IMR-90 (cell line): Measurements from ENCODE around the gene FRMD3. TPM values are rescaled to one million over a fixed set of nuclear protein-coding genes. Genes with fewer than 3 reads are reported as not detected.

Experiments
- ATAC-seq: fragments of 200-7000 bp; cut with Tn5 transposase; 2 replicates; pipeline ENCODE4 v1.9.1; 2020; ENCODE audit warnings: low read depth, mild to moderate bottlenecking, moderate library complexity
- BruUV-seq: library from RNA; stranded (reverse); fragments of 400-500 nt; replicated peaks from 2 replicates; lab custom pipeline; 2021; lab: Mats Ljungman, UMichigan
- CTCF ChIA-PET: fragments of 300-600 bp; formaldehyde crosslinking; extraction: SDS; loops from one replicate; lab custom pipeline; 2021; ENCODE audit warnings: antibody characterized with exemption; lab: Yijun Ruan, JAX
- POLR2A ChIA-PET: fragments of 300-600 bp; sonication (Branson Sonifier 250); formaldehyde crosslinking; loops from one replicate; lab custom pipeline; 2022; ENCODE audit warnings: antibody characterized with exemption; ENCODE audit not compliant: unreplicated experiment; lab: Charles Lee
- DNase-seq: peaks from one replicate; pipeline ENCODE4 v3.0.0; 2013
- H2AFZ ChIP-seq: replicated peaks from 2 replicates; pipeline ENCODE3; 2013; ENCODE audit warnings: low read length, mild to moderate bottlenecking; ENCODE audit not compliant: poor library complexity
- H2AK5ac ChIP-seq: 2 replicates; pipeline ENCODE4 v1.6.1; 2013; ENCODE audit warnings: low read depth, low read length, inconsistent platforms
- H2AK9ac ChIP-seq: replicated peaks from 2 replicates; pipeline ENCODE3; 2013; ENCODE audit warnings: mild to moderate bottlenecking, low read depth, low read length, moderate library complexity; ENCODE audit not compliant: poor library complexity
- H2BK120ac ChIP-seq: 2 replicates; pipeline ENCODE4 v1.6.1; 2013; ENCODE audit warnings: low read depth, low read length, inconsistent platforms
- H2BK15ac ChIP-seq: 3 replicates; pipeline ENCODE4 v1.6.1; 2013; ENCODE audit warnings: low read depth, low read length, inconsistent platforms
- H2BK20ac ChIP-seq: 2 replicates; pipeline ENCODE4 v1.6.1; 2013; ENCODE audit warnings: low read depth, mild to moderate bottlenecking, inconsistent platforms, low read length, moderate library complexity
- H2BK5ac ChIP-seq: 2 replicates; pipeline ENCODE4 v1.6.1; 2013; ENCODE audit warnings: mild to moderate bottlenecking, low read depth, low read length, inconsistent platforms; ENCODE audit not compliant: poor library complexity, severe bottlenecking
- H3K14ac ChIP-seq: replicated peaks from 2 replicates; pipeline ENCODE4 v1.6.1; 2013; ENCODE audit warnings: low read depth, low read length, inconsistent platforms
- H3K18ac ChIP-seq: 2 replicates; pipeline ENCODE4 v1.6.1; 2013; ENCODE audit warnings: low read depth, low read length, control low read depth
- H3K23ac ChIP-seq: 2 replicates; pipeline ENCODE4 v1.6.1; 2013; ENCODE audit warnings: low read depth, low read length, inconsistent platforms
- H3K27ac ChIP-seq: 2 replicates; pipeline ENCODE4 v1.5.1; 2013; ENCODE audit warnings: mild to moderate bottlenecking, control low read depth, low read length; ENCODE audit not compliant: insufficient read depth
- H3K27me3 ChIP-seq: 2 replicates; pipeline ENCODE4 v1.6.1; 2013; ENCODE audit warnings: low read length; ENCODE audit not compliant: control insufficient read depth, insufficient read depth
- H3K36me3 ChIP-seq: 2 replicates; pipeline ENCODE4 v1.6.1; 2013; ENCODE audit warnings: low read length, mixed read lengths; ENCODE audit not compliant: control insufficient read depth, insufficient read depth
- H3K4ac ChIP-seq: 2 replicates; pipeline ENCODE4 v1.6.1; 2013; ENCODE audit warnings: low read depth, low read length, inconsistent platforms
- H3K4me1 ChIP-seq: 2 replicates; pipeline ENCODE4 v1.6.1; 2013; ENCODE audit warnings: low read length, mixed read lengths; ENCODE audit not compliant: control insufficient read depth, insufficient read depth
- H3K4me2 ChIP-seq: 2 replicates; pipeline ENCODE4 v1.6.1; 2013; ENCODE audit warnings: low read depth, mild to moderate bottlenecking, control low read depth, low read length, moderate library complexity
- H3K4me3 ChIP-seq: 2 replicates; pipeline ENCODE4 v1.5.1; 2013; ENCODE audit warnings: low read depth, mild to moderate bottlenecking, control low read depth, low read length, moderate library complexity; ENCODE audit not compliant: insufficient read depth
- H3K56ac ChIP-seq: 2 replicates; pipeline ENCODE4 v1.6.1; 2013; ENCODE audit warnings: low read length, inconsistent platforms; ENCODE audit not compliant: insufficient read depth; ENCODE audit errors: extremely low read depth
- H3K79me1 ChIP-seq, 2 experiments: 2 replicates each; pipeline ENCODE4 v1.6.1; 2013; ENCODE audit warnings: low read length in 2 of 2, inconsistent platforms in 1 of 2, low read depth in 1 of 2
- H3K9ac ChIP-seq: 2 replicates; pipeline ENCODE4 v1.6.1; 2013; ENCODE audit warnings: low read depth, low read length, control low read depth
- H3K9me1 ChIP-seq: 2 replicates; pipeline ENCODE4 v1.6.1; 2013; ENCODE audit warnings: low read length, inconsistent platforms; ENCODE audit not compliant: insufficient read depth
- H3K9me3 ChIP-seq: 2 replicates; pipeline ENCODE4 v1.6.1; 2013; ENCODE audit warnings: low read length; ENCODE audit not compliant: control insufficient read depth, insufficient read depth
- H4K20me1 ChIP-seq: 2 replicates; pipeline ENCODE4 v1.6.1; 2013; ENCODE audit warnings: low read length, inconsistent platforms; ENCODE audit not compliant: insufficient read depth
- H4K5ac ChIP-seq: 2 replicates; pipeline ENCODE4 v1.6.1; 2013; ENCODE audit warnings: mild to moderate bottlenecking, low read depth, low read length, control low read depth
- H4K8ac ChIP-seq, 2 experiments: 2 replicates each; pipeline ENCODE4 v1.6.1; 2013; ENCODE audit warnings: low read depth in 2 of 2, low read length in 2 of 2, control low read depth in 1 of 2, inconsistent platforms in 1 of 2
- H4K91ac ChIP-seq: 2 replicates; pipeline ENCODE4 v1.6.1; 2013; ENCODE audit warnings: low read depth, low read length, inconsistent platforms; ENCODE audit not compliant: insufficient read depth
- BHLHE40 ChIP-seq: fragments of 150-350 bp; IDR thresholded peaks from 2 replicates; pipeline ENCODE4 v1.6.1; 2016; ENCODE audit warnings: mild to moderate bottlenecking, low read depth, low read length
- CHD1 ChIP-seq: IDR thresholded peaks from 2 replicates; pipeline ENCODE4 v1.6.1; 2012; ENCODE audit warnings: low read depth, low read length, improper control_type of control experiment
- FOS ChIP-seq: fragments of 150-350 bp; IDR thresholded peaks from 2 replicates; pipeline ENCODE4 v1.6.1; 2016; ENCODE audit warnings: low read depth, low read length
- MAFK ChIP-seq: IDR thresholded peaks from 2 replicates; pipeline ENCODE4 v1.6.1; 2012; ENCODE audit warnings: low read depth, low read length, improper control_type of control experiment
- MAZ ChIP-seq: IDR thresholded peaks from 2 replicates; pipeline ENCODE4 v1.6.1; 2012; ENCODE audit warnings: low read depth, mild to moderate bottlenecking, low read length, improper control_type of control experiment, moderate library complexity, borderline replicate concordance
- MXI1 ChIP-seq: IDR thresholded peaks from 2 replicates; pipeline ENCODE4 v1.6.1; 2012; ENCODE audit warnings: low read depth, mild to moderate bottlenecking, low read length, moderate library complexity, borderline replicate concordance
- NFE2L2 ChIP-seq: fragments of 150-350 bp; IDR thresholded peaks from 2 replicates; pipeline ENCODE4 v1.6.1; 2016; ENCODE audit warnings: low read depth, mild to moderate bottlenecking, low read length
- RAD21 ChIP-seq: IDR thresholded peaks from 2 replicates; pipeline ENCODE4 v1.6.1; 2012; ENCODE audit warnings: low read length, improper control_type of control experiment
- SMC3 ChIP-seq: fragments of 150-350 bp; IDR thresholded peaks from 2 replicates; pipeline ENCODE4 v1.6.1; 2016; ENCODE audit warnings: low read depth, mild to moderate bottlenecking, antibody characterized with exemption, low read length, moderate library complexity
- WGBS, 2 experiments: methylation state at CpG; one replicate each; pipeline versions ENCODE4 v1.1.5 to v1.1.7; 2013; ENCODE audit warnings: missing lambda C conversion rate in 2 of 2; ENCODE audit not compliant: insufficient read length in 1 of 2; ENCODE audit errors: extremely low coverage in 2 of 2; 5-methylcytosine and 5-hydroxymethylcytosine counted together
- dilution Hi-C: fragments of 300-500 bp; cut with HindIII; formaldehyde crosslinking; loops from one replicate; pipeline ENCODE4 v1.14.3; 2018; ENCODE audit warnings: low sequenced_read_pairs; ENCODE audit not compliant: unreplicated experiment
- in situ Hi-C: fragments of 300-500 bp; cut with MboI; formaldehyde crosslinking; loops from 3 replicates; pipeline ENCODE4 v1.14.3; 2019; ENCODE audit warnings: low sequenced_read_pairs, inconsistent platforms, mixed read lengths
- intact Hi-C: fragments of 100-400 bp; cut with micrococcal nuclease; formaldehyde crosslinking; loops from 2 replicates; pipeline ENCODE4 v1.10.0; 2022
- polyA plus RNA-seq, 3 experiments: library from polyadenylated mRNA; depleted of rRNA; stranded (reverse); fragments of >200 nt; gene quantifications; 2 replicates each; pipeline ENCODE4 v1.2.3, GENCODE V29; 2012; ENCODE audit warnings: low replicate concordance in 1 of 3
- total RNA-seq: library from RNA; depleted of rRNA; stranded (reverse); fragments of >200 nt; gene quantifications from 2 replicates; pipeline ENCODE4 v1.2.3, GENCODE V29; 2012
- TF ChIP-seq, protein P1 (sequence below): fragments of 150-350 bp; IDR thresholded peaks from 2 replicates; pipeline ENCODE4 v1.6.1; 2016; ENCODE audit warnings: low read depth, mild to moderate bottlenecking, low read length, moderate library complexity, borderline replicate concordance
- TF ChIP-seq, protein P2 (sequence below): conservative IDR thresholded peaks from 2 replicates; pipeline ENCODE4 v1.5.1; 2012; ENCODE audit warnings: mild to moderate bottlenecking, low read depth, low read length, improper control_type of control experiment
- TF ChIP-seq, protein P3 (sequence below): fragments of 150-350 bp; IDR thresholded peaks from 2 replicates; pipeline ENCODE4 v1.6.1; 2017; ENCODE audit warnings: mild to moderate bottlenecking, antibody characterized with exemption, low read length, low read depth

The FRMD3 gene
- total and polyA plus RNA-seq, 2 of the 4 experiments (the other 2 are of a cell fraction) = 0.02 to 0.18 TPM

DNA sequence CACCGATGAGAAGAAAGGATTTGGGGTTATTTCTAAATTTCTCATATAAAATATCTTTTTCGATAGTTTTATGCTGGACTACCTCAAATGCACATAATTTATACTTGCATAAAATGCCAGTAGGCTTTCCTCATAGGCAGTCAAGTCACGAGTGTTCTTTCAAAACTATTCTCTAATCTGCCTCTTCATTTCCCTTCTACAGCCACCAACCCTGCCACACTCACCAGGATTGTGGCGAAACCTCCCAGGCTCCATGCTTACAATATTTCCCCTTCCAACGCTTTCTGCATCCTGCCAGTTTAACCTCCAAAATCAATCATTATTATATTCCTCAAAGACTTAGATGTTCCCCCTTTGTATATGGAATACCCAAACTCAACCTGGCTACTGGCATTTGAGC, 65.4 kb downstream of the FRMD3 start:
- dilution Hi-C loops = no loop called here
- CTCF ChIA-PET = no interaction called here
- ATAC-seq = no peak

More for the DNA sequence above, 65.4 kb downstream of the FRMD3 start:
- Histone ChIP-seq H2AFZ (no peak overlapping the region), H3K4me1 (no peaks in the 10 kb centered on the region), H3K27ac (no peak overlapping the region), H4K20me1 (no peaks in the 10 kb centered on the region), H4K8ac (no peak overlapping the region), H3K14ac (no peak overlapping the region), H3K9ac (no peak overlapping the region), H4K5ac (no peak overlapping the region), H3K9me3 (no peaks in the 10 kb centered on the region), H2AK5ac (no peak overlapping the region), H3K18ac (no peak overlapping the region), H2BK5ac (no peak overlapping the region), H3K27me3 (no peaks in the 10 kb centered on the region), H2BK120ac (no peak overlapping the region), H3K36me3 (no peaks in the 10 kb centered on the region), H2BK15ac (no peak overlapping the region), H4K91ac (no peak overlapping the region), H3K9me1 (no peaks in the 10 kb centered on the region), H3K56ac (no peak overlapping the region), H2AK9ac (no peak overlapping the region), H2BK20ac (no peak overlapping the region), H3K4me2 (no peak overlapping the region), H3K23ac (no peak overlapping the region), H3K79me1 (no peaks in the 10 kb centered on the region), H3K4ac (no peak overlapping the region), H3K4me3 (no peak overlapping the region)
- TF ChIP-seq, protein P1, sequence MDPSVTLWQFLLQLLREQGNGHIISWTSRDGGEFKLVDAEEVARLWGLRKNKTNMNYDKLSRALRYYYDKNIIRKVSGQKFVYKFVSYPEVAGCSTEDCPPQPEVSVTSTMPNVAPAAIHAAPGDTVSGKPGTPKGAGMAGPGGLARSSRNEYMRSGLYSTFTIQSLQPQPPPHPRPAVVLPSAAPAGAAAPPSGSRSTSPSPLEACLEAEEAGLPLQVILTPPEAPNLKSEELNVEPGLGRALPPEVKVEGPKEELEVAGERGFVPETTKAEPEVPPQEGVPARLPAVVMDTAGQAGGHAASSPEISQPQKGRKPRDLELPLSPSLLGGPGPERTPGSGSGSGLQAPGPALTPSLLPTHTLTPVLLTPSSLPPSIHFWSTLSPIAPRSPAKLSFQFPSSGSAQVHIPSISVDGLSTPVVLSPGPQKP = no peak
- TF ChIP-seq CHD1 (no peak), BHLHE40 (no peak), MXI1 (no peak), SMC3 (no peak), FOS (no peak), MAZ (no peak), NFE2L2 (no peak), MAFK (no peak), RAD21 (no peak)
- TF ChIP-seq, protein P2, sequence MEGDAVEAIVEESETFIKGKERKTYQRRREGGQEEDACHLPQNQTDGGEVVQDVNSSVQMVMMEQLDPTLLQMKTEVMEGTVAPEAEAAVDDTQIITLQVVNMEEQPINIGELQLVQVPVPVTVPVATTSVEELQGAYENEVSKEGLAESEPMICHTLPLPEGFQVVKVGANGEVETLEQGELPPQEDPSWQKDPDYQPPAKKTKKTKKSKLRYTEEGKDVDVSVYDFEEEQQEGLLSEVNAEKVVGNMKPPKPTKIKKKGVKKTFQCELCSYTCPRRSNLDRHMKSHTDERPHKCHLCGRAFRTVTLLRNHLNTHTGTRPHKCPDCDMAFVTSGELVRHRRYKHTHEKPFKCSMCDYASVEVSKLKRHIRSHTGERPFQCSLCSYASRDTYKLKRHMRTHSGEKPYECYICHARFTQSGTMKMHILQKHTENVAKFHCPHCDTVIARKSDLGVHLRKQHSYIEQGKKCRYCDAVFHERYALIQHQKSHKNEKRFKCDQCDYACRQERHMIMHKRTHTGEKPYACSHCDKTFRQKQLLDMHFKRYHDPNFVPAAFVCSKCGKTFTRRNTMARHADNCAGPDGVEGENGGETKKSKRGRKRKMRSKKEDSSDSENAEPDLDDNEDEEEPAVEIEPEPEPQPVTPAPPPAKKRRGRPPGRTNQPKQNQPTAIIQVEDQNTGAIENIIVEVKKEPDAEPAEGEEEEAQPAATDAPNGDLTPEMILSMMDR = no peak
- TF ChIP-seq, protein P3, sequence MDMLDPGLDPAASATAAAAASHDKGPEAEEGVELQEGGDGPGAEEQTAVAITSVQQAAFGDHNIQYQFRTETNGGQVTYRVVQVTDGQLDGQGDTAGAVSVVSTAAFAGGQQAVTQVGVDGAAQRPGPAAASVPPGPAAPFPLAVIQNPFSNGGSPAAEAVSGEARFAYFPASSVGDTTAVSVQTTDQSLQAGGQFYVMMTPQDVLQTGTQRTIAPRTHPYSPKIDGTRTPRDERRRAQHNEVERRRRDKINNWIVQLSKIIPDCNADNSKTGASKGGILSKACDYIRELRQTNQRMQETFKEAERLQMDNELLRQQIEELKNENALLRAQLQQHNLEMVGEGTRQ = no peak
- intact Hi-C loops = no loop called here
- 58 to 100% methylated on average over 1 to 2 of the region's 5 CpGs for WGBS, 2 experiments
- no TSS peak for BruUV-seq
- in situ Hi-C loops = no loop called here
- POLR2A ChIA-PET = no interaction called here
- DNase-seq = no peak
